HEK293 (cell line): ENCODE results near the gene PCSK2.

Experiments used
- RBAK ChIP-seq: fragments of 450-650 bp; formaldehyde crosslinking; IDR thresholded peaks from 2 replicates; pipeline ENCODE4 v1.5.1; 2016; ENCODE audit warnings: missing biosample characterization, missing genetic modification characterization
- SALL2 ChIP-seq: fragments of 450-650 bp; formaldehyde crosslinking; IDR thresholded peaks from 2 replicates; pipeline ENCODE4 v1.5.0; 2017; ENCODE audit warnings: missing biosample characterization, mild to moderate bottlenecking, missing genetic modification characterization, borderline replicate concordance
- SP7 ChIP-seq: fragments of 450-650 bp; formaldehyde crosslinking; IDR thresholded peaks from 2 replicates; pipeline ENCODE4 v1.5.1; 2016; ENCODE audit warnings: missing biosample characterization, missing genetic modification characterization
- ZBTB21 ChIP-seq: fragments of 450-650 bp; formaldehyde crosslinking; IDR thresholded peaks from 2 replicates; pipeline ENCODE4 v1.5.1; 2017; ENCODE audit warnings: missing biosample characterization, missing genetic modification characterization
- ZFP41 ChIP-seq: fragments of 450-650 bp; formaldehyde crosslinking; IDR thresholded peaks from 2 replicates; pipeline ENCODE4 v1.5.1; 2016; ENCODE audit warnings: missing biosample characterization, missing genetic modification characterization, borderline replicate concordance
- ZNF10 ChIP-seq: fragments of 450-650 bp; formaldehyde crosslinking; IDR thresholded peaks from 2 replicates; pipeline ENCODE4 v1.5.1; 2017; ENCODE audit warnings: missing biosample characterization, missing genetic modification characterization
- ZNF140 ChIP-seq: fragments of 450-650 bp; formaldehyde crosslinking; IDR thresholded peaks from 2 replicates; pipeline ENCODE4 v1.5.1; 2016; ENCODE audit warnings: missing biosample characterization, missing genetic modification characterization
- ZNF146 ChIP-seq: fragments of 450-650 bp; formaldehyde crosslinking; IDR thresholded peaks from 2 replicates; pipeline ENCODE4 v1.5.1; 2016; ENCODE audit warnings: missing biosample characterization, missing genetic modification characterization
- ZNF311 ChIP-seq: fragments of 450-650 bp; formaldehyde crosslinking; IDR thresholded peaks from 2 replicates; pipeline ENCODE4 v1.5.1; 2017; ENCODE audit warnings: missing biosample characterization, missing genetic modification characterization, borderline replicate concordance
- ZNF366 ChIP-seq: fragments of 450-650 bp; formaldehyde crosslinking; conservative IDR thresholded peaks from 2 replicates; pipeline ENCODE4 v1.5.1; 2016; ENCODE audit warnings: missing biosample characterization, missing genetic modification characterization
- ZNF555 ChIP-seq: fragments of 450-650 bp; formaldehyde crosslinking; conservative IDR thresholded peaks from 2 replicates; pipeline ENCODE4 v1.5.1; 2017; ENCODE audit warnings: missing biosample characterization, mild to moderate bottlenecking, missing genetic modification characterization, inconsistent platforms
- ZNF747 ChIP-seq: fragments of 450-650 bp; formaldehyde crosslinking; IDR thresholded peaks from 2 replicates; pipeline ENCODE4 v1.5.1; 2016; ENCODE audit warnings: missing biosample characterization, missing genetic modification characterization
- ZNF776 ChIP-seq: fragments of 450-650 bp; formaldehyde crosslinking; IDR thresholded peaks from 2 replicates; pipeline ENCODE4 v1.5.0; 2017; ENCODE audit warnings: missing biosample characterization, missing genetic modification characterization, borderline replicate concordance
- ZSCAN16 ChIP-seq: fragments of 450-650 bp; formaldehyde crosslinking; IDR thresholded peaks from 2 replicates; pipeline ENCODE4 v1.5.1; 2016; ENCODE audit warnings: missing biosample characterization, missing genetic modification characterization
- ZSCAN30 ChIP-seq: fragments of 450-650 bp; IDR thresholded peaks from 2 replicates; pipeline ENCODE4 v1.5.1; 2018; ENCODE audit warnings: missing biosample characterization, mild to moderate bottlenecking, missing genetic modification characterization, moderate library complexity
- TF ChIP-seq, protein P1 (sequence below): fragments of 450-650 bp; formaldehyde crosslinking; IDR thresholded peaks from 2 replicates; pipeline ENCODE4 v1.5.1; 2017; ENCODE audit warnings: missing biosample characterization, missing genetic modification characterization
- TF ChIP-seq, protein P2 (sequence below): fragments of 450-650 bp; formaldehyde crosslinking; IDR thresholded peaks from 2 replicates; pipeline ENCODE4 v1.5.1; 2016; ENCODE audit warnings: missing biosample characterization, missing genetic modification characterization, borderline replicate concordance
- TF ChIP-seq, protein P3 (sequence below): fragments of 450-650 bp; formaldehyde crosslinking; IDR thresholded peaks from 2 replicates; pipeline ENCODE4 v1.5.1; 2016; ENCODE audit warnings: missing biosample characterization, missing genetic modification characterization
- TF ChIP-seq, protein P4 (sequence below): sonication (generic); formaldehyde crosslinking; IDR thresholded peaks from 2 replicates; pipeline ENCODE4 v1.8.1; 2022; ENCODE audit warnings: mild to moderate bottlenecking, moderate library complexity, missing genetic modification reagents
- TF ChIP-seq, protein P5 (sequence below): fragments of 450-650 bp; formaldehyde crosslinking; IDR thresholded peaks from 2 replicates; pipeline ENCODE4 v1.5.1; 2017; ENCODE audit warnings: missing biosample characterization, missing genetic modification characterization
- TF ChIP-seq, protein P6 (sequence below): fragments of 450-650 bp; formaldehyde crosslinking; IDR thresholded peaks from 2 replicates; pipeline ENCODE4 v1.5.1; 2016; ENCODE audit warnings: missing biosample characterization, missing genetic modification characterization
- TF ChIP-seq, protein P7 (sequence below): fragments of 450-650 bp; formaldehyde crosslinking; IDR thresholded peaks from 2 replicates; pipeline ENCODE4 v1.5.1; 2016; ENCODE audit warnings: missing biosample characterization, missing genetic modification characterization
- TF ChIP-seq, protein P8 (sequence below): fragments of 450-650 bp; formaldehyde crosslinking; IDR thresholded peaks from 2 replicates; pipeline ENCODE4 v1.5.1; 2016; ENCODE audit warnings: missing biosample characterization, missing genetic modification characterization
- TF ChIP-seq, protein P9 (sequence below): fragments of 450-650 bp; formaldehyde crosslinking; IDR thresholded peaks from 2 replicates; pipeline ENCODE4 v1.5.1; 2017; ENCODE audit warnings: missing biosample characterization, missing genetic modification characterization

The PCSK2 gene

DNA sequence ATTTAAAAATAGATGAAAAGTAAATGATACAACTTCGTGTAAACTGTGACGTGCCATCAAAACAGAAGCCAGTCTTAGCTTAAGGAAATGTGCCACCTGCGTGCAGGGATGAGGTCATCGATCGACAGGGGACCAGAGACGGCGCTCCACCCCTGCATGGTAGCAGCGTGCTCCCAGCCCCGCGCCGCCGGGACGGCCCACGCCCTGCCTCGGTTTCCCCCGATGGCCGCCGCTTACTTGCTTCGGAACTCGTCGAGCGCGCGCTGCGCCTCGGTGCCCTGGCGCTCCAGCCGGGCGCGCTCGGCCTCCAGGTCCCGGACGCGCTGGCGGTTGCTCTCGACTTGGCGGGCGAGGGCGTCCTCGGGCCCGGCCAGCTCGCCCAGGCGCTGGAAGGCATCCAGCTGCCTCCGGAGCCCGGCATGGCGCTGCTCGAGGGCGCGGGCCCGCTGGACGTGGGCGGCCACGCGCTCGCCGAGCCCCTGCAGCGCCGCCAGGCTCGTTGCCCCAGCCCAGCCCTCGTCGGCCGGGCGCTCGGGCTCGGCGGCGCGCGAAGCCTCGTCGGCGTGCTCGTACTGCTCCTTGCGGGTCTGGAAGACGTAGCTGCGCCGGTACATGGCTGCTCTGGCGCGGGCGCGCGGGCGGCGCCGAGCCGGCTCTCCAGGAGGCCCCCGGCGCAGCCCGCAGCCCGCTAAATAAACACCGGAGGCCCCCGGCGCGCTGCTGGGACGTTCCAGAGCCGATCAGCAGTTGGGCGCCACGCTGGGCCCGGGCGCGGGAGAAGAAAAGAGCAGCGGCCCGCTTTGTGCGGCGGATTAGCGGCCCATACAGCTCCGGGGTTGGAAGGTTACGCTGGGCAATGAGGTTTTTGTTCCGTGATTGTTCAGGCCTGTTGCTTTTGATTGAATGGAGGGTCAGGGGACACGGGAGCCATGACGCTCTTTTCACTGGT is 304.1 kb downstream of the PCSK2 start, which contains the start of gene BFSP1 (continued):
- TF ChIP-seq, protein P1, sequence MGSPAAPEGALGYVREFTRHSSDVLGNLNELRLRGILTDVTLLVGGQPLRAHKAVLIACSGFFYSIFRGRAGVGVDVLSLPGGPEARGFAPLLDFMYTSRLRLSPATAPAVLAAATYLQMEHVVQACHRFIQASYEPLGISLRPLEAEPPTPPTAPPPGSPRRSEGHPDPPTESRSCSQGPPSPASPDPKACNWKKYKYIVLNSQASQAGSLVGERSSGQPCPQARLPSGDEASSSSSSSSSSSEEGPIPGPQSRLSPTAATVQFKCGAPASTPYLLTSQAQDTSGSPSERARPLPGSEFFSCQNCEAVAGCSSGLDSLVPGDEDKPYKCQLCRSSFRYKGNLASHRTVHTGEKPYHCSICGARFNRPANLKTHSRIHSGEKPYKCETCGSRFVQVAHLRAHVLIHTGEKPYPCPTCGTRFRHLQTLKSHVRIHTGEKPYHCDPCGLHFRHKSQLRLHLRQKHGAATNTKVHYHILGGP (tag by site-specific recombination), result no peak
- peak; percentile 27; the same call in 1 of the 2 replicates for TF ChIP-seq ZSCAN30 (tag by site-specific recombination)
- TF ChIP-seq, protein P2, sequence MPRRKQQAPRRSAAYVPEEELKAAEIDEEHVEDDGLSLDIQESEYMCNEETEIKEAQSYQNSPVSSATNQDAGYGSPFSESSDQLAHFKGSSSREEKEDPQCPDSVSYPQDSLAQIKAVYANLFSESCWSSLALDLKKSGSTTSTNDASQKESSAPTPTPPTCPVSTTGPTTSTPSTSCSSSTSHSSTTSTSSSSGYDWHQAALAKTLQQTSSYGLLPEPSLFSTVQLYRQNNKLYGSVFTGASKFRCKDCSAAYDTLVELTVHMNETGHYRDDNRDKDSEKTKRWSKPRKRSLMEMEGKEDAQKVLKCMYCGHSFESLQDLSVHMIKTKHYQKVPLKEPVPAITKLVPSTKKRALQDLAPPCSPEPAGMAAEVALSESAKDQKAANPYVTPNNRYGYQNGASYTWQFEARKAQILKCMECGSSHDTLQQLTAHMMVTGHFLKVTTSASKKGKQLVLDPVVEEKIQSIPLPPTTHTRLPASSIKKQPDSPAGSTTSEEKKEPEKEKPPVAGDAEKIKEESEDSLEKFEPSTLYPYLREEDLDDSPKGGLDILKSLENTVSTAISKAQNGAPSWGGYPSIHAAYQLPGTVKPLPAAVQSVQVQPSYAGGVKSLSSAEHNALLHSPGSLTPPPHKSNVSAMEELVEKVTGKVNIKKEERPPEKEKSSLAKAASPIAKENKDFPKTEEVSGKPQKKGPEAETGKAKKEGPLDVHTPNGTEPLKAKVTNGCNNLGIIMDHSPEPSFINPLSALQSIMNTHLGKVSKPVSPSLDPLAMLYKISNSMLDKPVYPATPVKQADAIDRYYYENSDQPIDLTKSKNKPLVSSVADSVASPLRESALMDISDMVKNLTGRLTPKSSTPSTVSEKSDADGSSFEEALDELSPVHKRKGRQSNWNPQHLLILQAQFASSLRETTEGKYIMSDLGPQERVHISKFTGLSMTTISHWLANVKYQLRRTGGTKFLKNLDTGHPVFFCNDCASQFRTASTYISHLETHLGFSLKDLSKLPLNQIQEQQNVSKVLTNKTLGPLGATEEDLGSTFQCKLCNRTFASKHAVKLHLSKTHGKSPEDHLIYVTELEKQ, result no peak
- no peak for TF ChIP-seq ZNF311 (tag by site-specific recombination)
- TF ChIP-seq, protein P3, sequence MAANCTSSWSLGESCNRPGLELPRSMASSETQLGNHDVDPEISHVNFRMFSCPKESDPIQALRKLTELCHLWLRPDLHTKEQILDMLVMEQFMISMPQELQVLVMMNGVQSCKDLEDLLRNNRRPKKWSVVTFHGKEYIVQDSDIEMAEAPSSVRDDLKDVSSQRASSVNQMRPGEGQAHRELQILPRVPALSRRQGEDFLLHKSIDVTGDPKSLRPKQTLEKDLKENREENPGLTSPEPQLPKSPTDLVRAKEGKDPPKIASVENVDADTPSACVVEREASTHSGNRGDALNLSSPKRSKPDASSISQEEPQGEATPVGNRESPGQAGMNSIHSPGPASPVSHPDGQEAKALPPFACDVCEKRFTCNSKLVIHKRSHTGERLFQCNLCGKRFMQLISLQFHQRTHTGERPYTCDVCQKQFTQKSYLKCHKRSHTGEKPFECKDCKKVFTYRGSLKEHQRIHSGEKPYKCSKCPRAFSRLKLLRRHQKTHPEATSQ, result 0 out of 2 replicates have a peak, but pooled peaks have one; percentile 16
- TF ChIP-seq ZNF366, result no peak
- TF ChIP-seq ZBTB21 (tag by site-specific recombination), result no peak
- no peak for TF ChIP-seq ZNF747 (tag by site-specific recombination)
- TF ChIP-seq SP7, result peak; percentile 53; the same call in 1 of the 2 replicates
- no peak for TF ChIP-seq ZSCAN16 (tag by site-specific recombination)
- TF ChIP-seq ZNF140 (tag by site-specific recombination), result no peak
- TF ChIP-seq, protein P4, sequence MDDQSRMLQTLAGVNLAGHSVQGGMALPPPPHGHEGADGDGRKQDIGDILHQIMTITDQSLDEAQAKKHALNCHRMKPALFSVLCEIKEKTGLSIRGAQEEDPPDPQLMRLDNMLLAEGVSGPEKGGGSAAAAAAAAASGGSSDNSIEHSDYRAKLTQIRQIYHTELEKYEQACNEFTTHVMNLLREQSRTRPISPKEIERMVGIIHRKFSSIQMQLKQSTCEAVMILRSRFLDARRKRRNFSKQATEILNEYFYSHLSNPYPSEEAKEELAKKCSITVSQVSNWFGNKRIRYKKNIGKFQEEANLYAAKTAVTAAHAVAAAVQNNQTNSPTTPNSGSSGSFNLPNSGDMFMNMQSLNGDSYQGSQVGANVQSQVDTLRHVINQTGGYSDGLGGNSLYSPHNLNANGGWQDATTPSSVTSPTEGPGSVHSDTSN, result peak; percentile 33; the same call in 1 of the 2 replicates
- TF ChIP-seq, protein P5, sequence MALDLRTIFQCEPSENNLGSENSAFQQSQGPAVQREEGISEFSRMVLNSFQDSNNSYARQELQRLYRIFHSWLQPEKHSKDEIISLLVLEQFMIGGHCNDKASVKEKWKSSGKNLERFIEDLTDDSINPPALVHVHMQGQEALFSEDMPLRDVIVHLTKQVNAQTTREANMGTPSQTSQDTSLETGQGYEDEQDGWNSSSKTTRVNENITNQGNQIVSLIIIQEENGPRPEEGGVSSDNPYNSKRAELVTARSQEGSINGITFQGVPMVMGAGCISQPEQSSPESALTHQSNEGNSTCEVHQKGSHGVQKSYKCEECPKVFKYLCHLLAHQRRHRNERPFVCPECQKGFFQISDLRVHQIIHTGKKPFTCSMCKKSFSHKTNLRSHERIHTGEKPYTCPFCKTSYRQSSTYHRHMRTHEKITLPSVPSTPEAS (tag by site-specific recombination), result no peak
- TF ChIP-seq ZNF555 (tag by site-specific recombination), result no peak
- no peak for TF ChIP-seq RBAK (tag by site-specific recombination)
- TF ChIP-seq, protein P6, sequence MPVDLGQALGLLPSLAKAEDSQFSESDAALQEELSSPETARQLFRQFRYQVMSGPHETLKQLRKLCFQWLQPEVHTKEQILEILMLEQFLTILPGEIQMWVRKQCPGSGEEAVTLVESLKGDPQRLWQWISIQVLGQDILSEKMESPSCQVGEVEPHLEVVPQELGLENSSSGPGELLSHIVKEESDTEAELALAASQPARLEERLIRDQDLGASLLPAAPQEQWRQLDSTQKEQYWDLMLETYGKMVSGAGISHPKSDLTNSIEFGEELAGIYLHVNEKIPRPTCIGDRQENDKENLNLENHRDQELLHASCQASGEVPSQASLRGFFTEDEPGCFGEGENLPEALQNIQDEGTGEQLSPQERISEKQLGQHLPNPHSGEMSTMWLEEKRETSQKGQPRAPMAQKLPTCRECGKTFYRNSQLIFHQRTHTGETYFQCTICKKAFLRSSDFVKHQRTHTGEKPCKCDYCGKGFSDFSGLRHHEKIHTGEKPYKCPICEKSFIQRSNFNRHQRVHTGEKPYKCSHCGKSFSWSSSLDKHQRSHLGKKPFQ (tag by site-specific recombination), result no peak
- TF ChIP-seq, protein P7, sequence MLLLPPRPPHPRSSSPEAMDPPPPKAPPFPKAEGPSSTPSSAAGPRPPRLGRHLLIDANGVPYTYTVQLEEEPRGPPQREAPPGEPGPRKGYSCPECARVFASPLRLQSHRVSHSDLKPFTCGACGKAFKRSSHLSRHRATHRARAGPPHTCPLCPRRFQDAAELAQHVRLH (tag by site-specific recombination), result no peak
- no peak for TF ChIP-seq SALL2 (tag by site-specific recombination)
- TF ChIP-seq ZNF10, result no peak
- TF ChIP-seq ZNF146 (tag by site-specific recombination), result no peak
- TF ChIP-seq ZNF776, result no peak
- TF ChIP-seq, protein P8, sequence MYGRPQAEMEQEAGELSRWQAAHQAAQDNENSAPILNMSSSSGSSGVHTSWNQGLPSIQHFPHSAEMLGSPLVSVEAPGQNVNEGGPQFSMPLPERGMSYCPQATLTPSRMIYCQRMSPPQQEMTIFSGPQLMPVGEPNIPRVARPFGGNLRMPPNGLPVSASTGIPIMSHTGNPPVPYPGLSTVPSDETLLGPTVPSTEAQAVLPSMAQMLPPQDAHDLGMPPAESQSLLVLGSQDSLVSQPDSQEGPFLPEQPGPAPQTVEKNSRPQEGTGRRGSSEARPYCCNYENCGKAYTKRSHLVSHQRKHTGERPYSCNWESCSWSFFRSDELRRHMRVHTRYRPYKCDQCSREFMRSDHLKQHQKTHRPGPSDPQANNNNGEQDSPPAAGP (tag by site-specific recombination), result no peak; the same call in 1 of the 2 replicates
- TF ChIP-seq, protein P9, sequence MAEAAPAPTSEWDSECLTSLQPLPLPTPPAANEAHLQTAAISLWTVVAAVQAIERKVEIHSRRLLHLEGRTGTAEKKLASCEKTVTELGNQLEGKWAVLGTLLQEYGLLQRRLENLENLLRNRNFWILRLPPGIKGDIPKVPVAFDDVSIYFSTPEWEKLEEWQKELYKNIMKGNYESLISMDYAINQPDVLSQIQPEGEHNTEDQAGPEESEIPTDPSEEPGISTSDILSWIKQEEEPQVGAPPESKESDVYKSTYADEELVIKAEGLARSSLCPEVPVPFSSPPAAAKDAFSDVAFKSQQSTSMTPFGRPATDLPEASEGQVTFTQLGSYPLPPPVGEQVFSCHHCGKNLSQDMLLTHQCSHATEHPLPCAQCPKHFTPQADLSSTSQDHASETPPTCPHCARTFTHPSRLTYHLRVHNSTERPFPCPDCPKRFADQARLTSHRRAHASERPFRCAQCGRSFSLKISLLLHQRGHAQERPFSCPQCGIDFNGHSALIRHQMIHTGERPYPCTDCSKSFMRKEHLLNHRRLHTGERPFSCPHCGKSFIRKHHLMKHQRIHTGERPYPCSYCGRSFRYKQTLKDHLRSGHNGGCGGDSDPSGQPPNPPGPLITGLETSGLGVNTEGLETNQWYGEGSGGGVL (tag by site-specific recombination), result no peak
- no peak for TF ChIP-seq ZFP41 (tag by site-specific recombination)
